Left ventricle myocardium inferior (tissue), 1 donor: ENCODE measurements around the gene IGFBP3. TPM values are rescaled to one million over a fixed set of nuclear protein-coding genes. Genes with fewer than 3 reads are reported as not detected.

Source experiments
- DNase-seq: peaks from one replicate; pipeline ENCODE4 v3.0.0-alpha.2; 2020
- H3K27ac ChIP-seq: fragments of 200-600 bp; replicated peaks from 2 replicates; pipeline ENCODE4 v1.8.0; 2021
- H3K27me3 ChIP-seq: fragments of 200-600 bp; 2 replicates; pipeline ENCODE4 v1.8.0; 2021; ENCODE audit warnings: low read depth
- H3K36me3 ChIP-seq: fragments of 200-600 bp; 2 replicates; pipeline ENCODE4 v1.8.0; 2021
- H3K4me1 ChIP-seq: fragments of 200-600 bp; 2 replicates; pipeline ENCODE4 v1.8.0; 2021
- H3K4me3 ChIP-seq: fragments of 200-600 bp; 2 replicates; pipeline ENCODE4 v1.8.0; 2021; ENCODE audit warnings: mild to moderate bottlenecking, moderate library complexity
- H3K9me3 ChIP-seq: fragments of 200-600 bp; replicated peaks from 2 replicates; pipeline ENCODE4 v1.8.0; 2021
- CTCF ChIP-seq: fragments of 200-600 bp; IDR thresholded peaks from 2 replicates; pipeline ENCODE4 v1.8.0; 2021; ENCODE audit warnings: antibody characterized with exemption, mild to moderate bottlenecking, borderline replicate concordance
- intact Hi-C: fragments of 100-400 bp; cut with micrococcal nuclease; formaldehyde crosslinking; loops from one replicate; pipeline ENCODE4 v1.11.0; 2022
- total RNA-seq: library from RNA; stranded (reverse); fragmentation: NEBNext Ultra II Directional; extraction: Animal tissue kit (Norgen Biotek cat#: 25700); gene quantifications from one replicate; pipeline ENCODE4 v1.2.1, GENCODE V29; 2021
- donor health status: DM: no; HTN: yes; CAD: no; lungs with severe emphysema.

Gene IGFBP3
- total RNA-seq, 1 donor from 2014 or later = 60.8 TPM

- DNase-seq = no peak
- Histone ChIP-seq H3K36me3 (no peaks in the 10 kb centered on the region), H3K9me3 (peaks cover 30% of the 10 kb centered on the region), H3K4me1 (no peaks in the 10 kb centered on the region), H3K27me3 (no peaks in the 10 kb centered on the region), H3K27ac (no peak overlapping the region), H3K4me3 (no peak overlapping the region)
- no peak for TF ChIP-seq CTCF
- intact Hi-C loops = no loop called here
Observed at GRCh38 chr7:45901566-45901965, 19.5 kb downstream of the IGFBP3 start.

DNA sequence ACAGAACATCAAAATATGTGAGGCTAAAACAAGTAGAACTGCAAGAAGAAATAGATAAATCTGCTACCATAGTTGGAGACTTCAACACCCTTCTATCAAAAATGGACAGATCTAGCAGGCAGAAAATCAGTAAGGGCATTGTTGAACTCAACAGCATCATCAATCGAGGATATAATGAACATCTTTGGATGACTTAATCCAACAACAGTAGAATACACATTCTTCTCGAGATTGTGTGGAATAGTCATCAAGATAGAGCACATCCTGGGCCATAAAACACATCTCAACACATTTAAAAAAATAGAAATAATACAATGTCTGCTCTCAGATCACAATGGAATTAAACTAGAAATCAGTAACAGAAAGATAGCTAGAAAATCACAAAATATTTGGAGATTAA is 22.9 kb downstream of the IGFBP3 start:
- DNase-seq = no peak
- no peak for TF ChIP-seq CTCF
- Histone ChIP-seq H3K36me3 (no peaks in the 10 kb centered on the region), H3K4me1 (no peaks in the 10 kb centered on the region), H3K4me3 (no peak overlapping the region), H3K27ac (no peak overlapping the region), H3K27me3 (peaks cover 29% of the 10 kb centered on the region), H3K9me3 (peaks cover 2% of the 10 kb centered on the region)
- intact Hi-C loops = no loop called here

- H3K9me3 ChIP-seq = no peaks in the 10 kb centered on the region
- no peaks in the 10 kb centered on the region for H3K4me1 ChIP-seq
- H3K4me3 ChIP-seq = no peak overlapping the region
- DNase-seq = no peak
- intact Hi-C loops = no loop called here
- no peak for TF ChIP-seq CTCF
- H3K27me3 ChIP-seq = peaks cover 29% of the 10 kb centered on the region
- H3K27ac ChIP-seq = no peak overlapping the region
- H3K36me3 ChIP-seq = no peaks in the 10 kb centered on the region
Observed at GRCh38 chr7:45897042-45897690, 23.9 kb downstream of the IGFBP3 start.

DNA sequence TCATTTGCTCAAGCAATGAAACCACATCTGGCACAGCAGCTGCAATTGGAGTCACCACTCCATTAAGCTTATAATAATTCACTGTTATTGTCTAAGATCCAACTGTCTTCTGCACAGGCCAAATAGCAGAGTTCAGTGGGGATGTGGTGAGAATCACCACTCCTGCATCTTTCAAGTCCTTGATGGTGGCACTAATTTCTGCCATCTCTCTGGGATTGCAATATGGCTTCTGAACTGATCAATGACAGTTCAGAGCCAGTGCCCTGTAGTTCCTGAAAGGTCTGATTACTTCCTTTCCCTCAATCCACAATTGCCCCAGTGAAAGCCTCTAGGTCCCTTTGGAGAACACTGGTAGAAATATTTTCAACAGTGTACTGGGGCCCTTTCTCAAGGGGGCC is 26.4 kb downstream of the IGFBP3 start:
- intact Hi-C loops = no loop called here
- H3K4me1 ChIP-seq = no peaks in the 10 kb centered on the region
- H3K27me3 ChIP-seq = peaks cover 44% of the 10 kb centered on the region
- no peaks in the 10 kb centered on the region for H3K36me3 ChIP-seq
- no peaks in the 10 kb centered on the region for H3K9me3 ChIP-seq
- no peak for TF ChIP-seq CTCF
- H3K27ac ChIP-seq = no peak overlapping the region
- H3K4me3 ChIP-seq = no peak overlapping the region
- DNase-seq = no peak

GRCh38 chr7:45893996-45894664 is 26.9 kb downstream of the IGFBP3 start:
- Histone ChIP-seq H3K9me3 (no peaks in the 10 kb centered on the region), H3K27ac (no peak overlapping the region), H3K36me3 (no peaks in the 10 kb centered on the region), H3K27me3 (peaks cover 49% of the 10 kb centered on the region), H3K4me1 (no peaks in the 10 kb centered on the region), H3K4me3 (no peak overlapping the region)
- no peak for TF ChIP-seq CTCF
- no peak for DNase-seq
- intact Hi-C loops = no loop called here
